ENCODE data around the gene CCDC68.
A peak's percentile ranks its signal among the peaks of the same experiment; 100 is the strongest.

CCDC68 gene

DNA sequence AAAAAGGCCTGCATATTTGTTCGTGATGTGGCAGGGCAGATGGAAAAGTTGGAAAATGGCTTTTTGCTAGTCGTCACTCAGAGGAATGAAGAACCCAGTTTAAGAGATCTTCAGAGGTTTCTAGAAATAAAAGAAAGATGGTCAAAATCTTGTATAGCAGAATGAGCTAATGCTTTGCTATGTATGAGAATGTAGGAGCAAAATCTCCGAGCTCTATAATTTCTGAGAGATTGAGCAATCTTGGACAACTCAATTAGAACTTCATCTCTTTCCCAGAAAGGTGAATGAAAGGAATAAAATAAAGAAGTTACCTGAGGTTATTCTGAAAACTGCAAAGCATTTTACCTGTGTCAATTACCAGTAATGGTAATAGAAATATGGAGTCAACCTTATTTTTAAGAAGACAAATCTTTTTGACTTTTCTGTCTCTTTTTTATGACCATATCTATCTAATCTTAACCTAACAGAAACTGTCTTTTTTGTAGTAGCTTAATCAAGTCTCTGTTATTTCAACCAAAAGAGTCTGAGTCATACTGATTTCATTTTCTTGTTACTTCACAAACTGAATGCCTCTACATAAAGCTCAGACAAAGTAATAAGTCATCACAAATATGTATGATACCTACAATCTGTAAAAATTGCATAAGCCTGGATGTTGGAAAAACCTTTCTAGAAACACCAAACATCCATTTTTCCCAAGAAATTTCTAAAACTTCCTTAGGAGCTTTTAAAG is 32.5 kb downstream of the CCDC68 start:
- TF ChIP-seq, protein P1, sequence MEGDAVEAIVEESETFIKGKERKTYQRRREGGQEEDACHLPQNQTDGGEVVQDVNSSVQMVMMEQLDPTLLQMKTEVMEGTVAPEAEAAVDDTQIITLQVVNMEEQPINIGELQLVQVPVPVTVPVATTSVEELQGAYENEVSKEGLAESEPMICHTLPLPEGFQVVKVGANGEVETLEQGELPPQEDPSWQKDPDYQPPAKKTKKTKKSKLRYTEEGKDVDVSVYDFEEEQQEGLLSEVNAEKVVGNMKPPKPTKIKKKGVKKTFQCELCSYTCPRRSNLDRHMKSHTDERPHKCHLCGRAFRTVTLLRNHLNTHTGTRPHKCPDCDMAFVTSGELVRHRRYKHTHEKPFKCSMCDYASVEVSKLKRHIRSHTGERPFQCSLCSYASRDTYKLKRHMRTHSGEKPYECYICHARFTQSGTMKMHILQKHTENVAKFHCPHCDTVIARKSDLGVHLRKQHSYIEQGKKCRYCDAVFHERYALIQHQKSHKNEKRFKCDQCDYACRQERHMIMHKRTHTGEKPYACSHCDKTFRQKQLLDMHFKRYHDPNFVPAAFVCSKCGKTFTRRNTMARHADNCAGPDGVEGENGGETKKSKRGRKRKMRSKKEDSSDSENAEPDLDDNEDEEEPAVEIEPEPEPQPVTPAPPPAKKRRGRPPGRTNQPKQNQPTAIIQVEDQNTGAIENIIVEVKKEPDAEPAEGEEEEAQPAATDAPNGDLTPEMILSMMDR (IDR thresholded peaks at IDR 0.05; ENCODE audit: low read depth, low read length, missing control alignments), result no peak
- DNase-seq (ENCODE audit: low read depth), result no peak
- H3K4me3 ChIP-seq (ENCODE audit: low read depth, low read length), result no peak overlapping the region

DNA sequence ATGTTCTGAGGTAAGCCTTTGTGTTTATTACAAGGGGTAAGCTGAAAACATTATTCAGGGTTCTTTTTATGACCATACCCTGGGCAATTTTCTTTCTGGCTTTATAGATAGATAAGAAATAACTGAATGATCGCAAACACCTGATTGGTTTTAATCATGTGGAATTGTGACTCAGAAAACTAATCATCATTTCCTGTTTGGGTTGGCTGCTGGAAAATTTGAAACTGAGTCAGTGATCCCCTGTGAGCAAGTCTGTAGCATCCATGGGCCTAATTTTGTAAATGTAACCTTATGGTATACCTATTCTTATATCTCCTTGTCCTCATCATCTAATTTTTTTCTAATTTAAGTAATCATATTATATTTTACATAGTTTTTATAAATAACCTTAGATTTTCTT is 34.3 kb downstream of the CCDC68 start:
- H3K4me3 ChIP-seq (ENCODE audit: low read depth, low read length), result no peak overlapping the region
- DNase-seq (ENCODE audit: low read depth), result no peak
- TF ChIP-seq, protein P1 (IDR thresholded peaks at IDR 0.05; ENCODE audit: low read depth, low read length, missing control alignments), result no peak

DNA sequence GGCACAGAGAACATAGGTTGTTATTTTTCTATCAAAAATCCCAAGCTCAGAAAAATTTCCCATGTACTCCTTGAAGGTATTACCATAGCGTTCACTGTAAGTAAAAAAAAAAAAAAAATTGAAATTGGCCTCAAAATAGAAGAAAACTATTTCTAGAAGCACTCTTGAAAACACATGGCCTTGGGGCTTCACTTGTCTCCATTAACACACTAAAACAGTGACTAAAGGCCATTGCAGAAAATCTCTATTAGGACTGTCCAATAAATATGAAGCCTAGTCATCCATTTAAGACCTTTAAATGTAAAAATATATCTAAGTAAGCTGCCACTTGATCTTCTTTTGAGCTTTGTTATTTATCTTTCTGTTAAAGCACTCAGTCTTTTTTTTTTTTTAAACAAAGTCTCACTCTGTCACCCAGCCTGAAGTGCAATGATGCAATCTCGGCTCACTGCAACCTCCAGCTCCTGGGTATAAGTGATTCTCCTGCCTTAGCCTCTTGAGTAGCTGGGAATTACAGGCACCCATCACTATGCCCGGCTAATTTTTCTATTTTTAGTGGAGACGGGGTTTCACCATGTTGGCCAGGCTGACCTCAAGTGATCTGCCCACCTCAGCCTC is 35.8 kb downstream of the CCDC68 start:
- TF ChIP-seq, protein P1 (IDR thresholded peaks at IDR 0.05; ENCODE audit: low read depth, low read length, missing control alignments), result no peak
- no peak for DNase-seq (ENCODE audit: low read depth)
- H3K4me3 ChIP-seq (ENCODE audit: low read depth, low read length), result no peak overlapping the region

- TF ChIP-seq, protein P1 (IDR thresholded peaks at IDR 0.05; ENCODE audit: low read depth, low read length, missing control alignments), result no peak
- H3K4me3 ChIP-seq (ENCODE audit: low read depth, low read length), result no peak overlapping the region
- no peak for DNase-seq (ENCODE audit: low read depth)
Observed at GRCh38 chr18:54919412-54919811, 39.8 kb downstream of the CCDC68 start.

DNA sequence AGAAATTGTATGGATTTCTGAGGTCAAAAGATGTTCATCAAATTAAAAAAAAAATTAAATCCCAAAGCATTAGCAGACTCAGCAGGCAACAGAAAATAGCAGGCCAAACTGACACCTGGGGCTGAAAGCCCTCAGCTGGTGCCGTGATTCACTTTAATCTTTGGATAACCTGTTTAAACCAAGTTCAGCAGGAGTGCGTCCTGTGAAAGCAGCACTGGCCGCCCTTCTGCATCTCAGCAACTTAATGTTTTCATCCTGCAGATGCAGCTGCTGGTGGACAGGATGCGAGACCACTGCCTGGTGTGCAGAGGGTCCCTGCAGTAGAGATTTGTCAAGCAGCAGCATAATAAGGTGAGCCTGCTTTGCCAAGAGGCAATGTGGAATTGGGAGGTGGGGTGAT is 41.2 kb downstream of the CCDC68 start:
- TF ChIP-seq, protein P1 (IDR thresholded peaks at IDR 0.05; ENCODE audit: low read depth, low read length, missing control alignments), result no peak
- DNase-seq (ENCODE audit: low read depth), result no peak
- no peak overlapping the region for H3K4me3 ChIP-seq (ENCODE audit: low read depth, low read length)

- H3K4me3 ChIP-seq (ENCODE audit: low read depth, low read length), result no peak overlapping the region
- TF ChIP-seq, protein P1 (IDR thresholded peaks at IDR 0.05; ENCODE audit: low read depth, low read length, missing control alignments), result peak; percentile 24
- no peak for DNase-seq (ENCODE audit: low read depth)
Observed at GRCh38 chr18:54916507-54916906, 42.8 kb downstream of the CCDC68 start.

- H3K4me3 ChIP-seq (ENCODE audit: low read depth, low read length), result no peak overlapping the region
- TF ChIP-seq, protein P1 (IDR thresholded peaks at IDR 0.05; ENCODE audit: low read depth, low read length, missing control alignments), result no peak
- no peak for DNase-seq (ENCODE audit: low read depth)
Observed at GRCh38 chr18:54914816-54915215, 44.4 kb downstream of the CCDC68 start.

All from GM12864 (cell line).